ENCODE measurements around the gene ALKBH3.

The ALKBH3 gene

GRCh38 chr11:43837879-43838278, 42.8 kb upstream of the ALKBH3 start:
- TF ChIP-seq, protein P1, sequence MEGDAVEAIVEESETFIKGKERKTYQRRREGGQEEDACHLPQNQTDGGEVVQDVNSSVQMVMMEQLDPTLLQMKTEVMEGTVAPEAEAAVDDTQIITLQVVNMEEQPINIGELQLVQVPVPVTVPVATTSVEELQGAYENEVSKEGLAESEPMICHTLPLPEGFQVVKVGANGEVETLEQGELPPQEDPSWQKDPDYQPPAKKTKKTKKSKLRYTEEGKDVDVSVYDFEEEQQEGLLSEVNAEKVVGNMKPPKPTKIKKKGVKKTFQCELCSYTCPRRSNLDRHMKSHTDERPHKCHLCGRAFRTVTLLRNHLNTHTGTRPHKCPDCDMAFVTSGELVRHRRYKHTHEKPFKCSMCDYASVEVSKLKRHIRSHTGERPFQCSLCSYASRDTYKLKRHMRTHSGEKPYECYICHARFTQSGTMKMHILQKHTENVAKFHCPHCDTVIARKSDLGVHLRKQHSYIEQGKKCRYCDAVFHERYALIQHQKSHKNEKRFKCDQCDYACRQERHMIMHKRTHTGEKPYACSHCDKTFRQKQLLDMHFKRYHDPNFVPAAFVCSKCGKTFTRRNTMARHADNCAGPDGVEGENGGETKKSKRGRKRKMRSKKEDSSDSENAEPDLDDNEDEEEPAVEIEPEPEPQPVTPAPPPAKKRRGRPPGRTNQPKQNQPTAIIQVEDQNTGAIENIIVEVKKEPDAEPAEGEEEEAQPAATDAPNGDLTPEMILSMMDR (IDR thresholded peaks at IDR 0.05; ENCODE audit: control insufficient read depth, insufficient read depth, low read depth, low read length, missing control alignments): no peak
- no peak overlapping the region for H3K4me3 ChIP-seq (ENCODE audit: control insufficient read depth, low read depth, low read length)
- DNase-seq (ENCODE audit: low read depth): no peak

DNA sequence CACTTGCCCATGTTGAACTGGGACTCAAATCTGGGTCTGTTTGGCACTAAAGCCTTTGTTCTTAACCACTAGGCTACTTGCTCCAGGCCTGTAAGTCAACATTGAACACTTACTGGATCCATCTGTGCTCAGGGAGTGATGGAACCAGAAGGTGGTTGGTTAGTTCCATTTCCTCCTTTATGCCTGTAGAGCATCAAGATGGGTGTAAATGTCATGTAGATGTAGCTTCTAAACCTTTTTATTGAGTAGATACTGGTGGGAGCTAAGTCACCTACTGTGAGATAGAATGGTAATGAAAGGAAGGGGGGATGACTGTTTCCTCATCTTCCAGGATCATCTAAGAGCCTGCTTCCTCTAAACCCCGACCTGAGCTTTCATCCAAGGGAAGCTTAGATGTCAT, 38.6 kb upstream of the ALKBH3 start:
- DNase-seq (ENCODE audit: low read depth): no peak

GRCh38 chr11:43845816-43846215, 34.8 kb upstream of the ALKBH3 start:
- TF ChIP-seq, protein P1 (IDR thresholded peaks at IDR 0.05; ENCODE audit: control insufficient read depth, insufficient read depth, low read depth, low read length, missing control alignments): no peak
- DNase-seq (ENCODE audit: low read depth): no peak

More for the DNA sequence above, 38.6 kb upstream of the ALKBH3 start:
- TF ChIP-seq, protein P1 (IDR thresholded peaks at IDR 0.05; ENCODE audit: control insufficient read depth, insufficient read depth, low read depth, low read length, missing control alignments): no peak
- no peak overlapping the region for H3K4me3 ChIP-seq (ENCODE audit: control insufficient read depth, low read depth, low read length)

DNA sequence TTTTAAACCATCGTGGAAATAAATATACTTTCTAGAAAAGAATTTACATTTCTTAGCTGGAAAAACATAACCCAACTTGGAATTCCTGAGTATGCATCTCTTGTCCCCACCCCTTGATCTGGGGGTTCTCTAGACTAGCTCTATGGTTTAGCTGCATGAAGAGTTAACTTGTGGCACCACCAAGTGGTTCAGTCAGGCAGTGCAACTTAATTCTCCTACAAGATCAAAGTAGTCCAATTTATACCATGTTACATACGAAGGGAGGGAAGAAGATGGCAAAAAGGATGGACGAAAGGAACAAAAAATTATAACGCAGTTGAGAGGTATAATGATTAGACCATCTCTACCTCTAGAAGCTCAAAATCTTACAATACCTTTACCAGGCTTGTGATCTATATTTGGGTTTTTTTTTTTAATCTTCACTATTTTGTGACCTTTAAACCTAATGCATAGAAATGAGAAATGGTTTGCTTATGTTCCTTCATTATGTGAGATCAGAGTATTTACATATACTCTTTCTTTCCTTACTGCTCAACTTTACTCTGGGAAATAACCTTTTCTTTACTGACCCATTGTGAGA, 28.5 kb upstream of the ALKBH3 start:
- DNase-seq (ENCODE audit: low read depth): peak; percentile 53
- TF ChIP-seq, protein P1 (IDR thresholded peaks at IDR 0.05; ENCODE audit: control insufficient read depth, insufficient read depth, low read depth, low read length, missing control alignments): peak; percentile 80
- no peak overlapping the region for H3K4me3 ChIP-seq (ENCODE audit: control insufficient read depth, low read depth, low read length)

More at GRCh38 chr11:43845816-43846215, 34.8 kb upstream of the ALKBH3 start:
- H3K4me3 ChIP-seq (ENCODE audit: control insufficient read depth, low read depth, low read length): no peak overlapping the region

GRCh38 chr11:43853781-43854180, 26.9 kb upstream of the ALKBH3 start:
- DNase-seq (ENCODE audit: low read depth): no peak
- no peak overlapping the region for H3K4me3 ChIP-seq (ENCODE audit: control insufficient read depth, low read depth, low read length)
- TF ChIP-seq, protein P1 (IDR thresholded peaks at IDR 0.05; ENCODE audit: control insufficient read depth, insufficient read depth, low read depth, low read length, missing control alignments): no peak

GRCh38 chr11:43856993-43857392, 23.6 kb upstream of the ALKBH3 start:
- no peak overlapping the region for H3K4me3 ChIP-seq (ENCODE audit: control insufficient read depth, low read depth, low read length)
- DNase-seq (ENCODE audit: low read depth): no peak
- TF ChIP-seq, protein P1 (IDR thresholded peaks at IDR 0.05; ENCODE audit: control insufficient read depth, insufficient read depth, low read depth, low read length, missing control alignments): no peak

Measured in AG09309 (cell line).